Left ventricle myocardium inferior (tissue), 1 donor: ENCODE data around the gene ARL15. TPM values are rescaled to one million over a fixed set of nuclear protein-coding genes. Genes with fewer than 3 reads are reported as not detected.
A peak's percentile ranks its signal among the peaks of the same experiment; 100 is the strongest.

Experiments used
- DNase-seq: peaks from one replicate; pipeline ENCODE4 v3.0.0-alpha.2; 2020
- H3K27ac ChIP-seq: fragments of 200-600 bp; replicated peaks from 2 replicates; pipeline ENCODE4 v1.8.0; 2021
- H3K27me3 ChIP-seq: fragments of 200-600 bp; 2 replicates; pipeline ENCODE4 v1.8.0; 2021; ENCODE audit warnings: low read depth
- H3K36me3 ChIP-seq: fragments of 200-600 bp; 2 replicates; pipeline ENCODE4 v1.8.0; 2021
- H3K4me1 ChIP-seq: fragments of 200-600 bp; 2 replicates; pipeline ENCODE4 v1.8.0; 2021
- H3K4me3 ChIP-seq: fragments of 200-600 bp; 2 replicates; pipeline ENCODE4 v1.8.0; 2021; ENCODE audit warnings: mild to moderate bottlenecking, moderate library complexity
- H3K9me3 ChIP-seq: fragments of 200-600 bp; replicated peaks from 2 replicates; pipeline ENCODE4 v1.8.0; 2021
- CTCF ChIP-seq: fragments of 200-600 bp; IDR thresholded peaks from 2 replicates; pipeline ENCODE4 v1.8.0; 2021; ENCODE audit warnings: antibody characterized with exemption, mild to moderate bottlenecking, borderline replicate concordance
- intact Hi-C: fragments of 100-400 bp; cut with micrococcal nuclease; formaldehyde crosslinking; loops from one replicate; pipeline ENCODE4 v1.11.0; 2022
- total RNA-seq: library from RNA; stranded (reverse); fragmentation: NEBNext Ultra II Directional; extraction: Animal tissue kit (Norgen Biotek cat#: 25700); gene quantifications from one replicate; pipeline ENCODE4 v1.2.1, GENCODE V29; 2021
- donor health status: DM: no; HTN: yes; CAD: no; lungs with severe emphysema.

The ARL15 gene
- total RNA-seq, 1 donor from 2014 or later, result 18.2 TPM

DNA sequence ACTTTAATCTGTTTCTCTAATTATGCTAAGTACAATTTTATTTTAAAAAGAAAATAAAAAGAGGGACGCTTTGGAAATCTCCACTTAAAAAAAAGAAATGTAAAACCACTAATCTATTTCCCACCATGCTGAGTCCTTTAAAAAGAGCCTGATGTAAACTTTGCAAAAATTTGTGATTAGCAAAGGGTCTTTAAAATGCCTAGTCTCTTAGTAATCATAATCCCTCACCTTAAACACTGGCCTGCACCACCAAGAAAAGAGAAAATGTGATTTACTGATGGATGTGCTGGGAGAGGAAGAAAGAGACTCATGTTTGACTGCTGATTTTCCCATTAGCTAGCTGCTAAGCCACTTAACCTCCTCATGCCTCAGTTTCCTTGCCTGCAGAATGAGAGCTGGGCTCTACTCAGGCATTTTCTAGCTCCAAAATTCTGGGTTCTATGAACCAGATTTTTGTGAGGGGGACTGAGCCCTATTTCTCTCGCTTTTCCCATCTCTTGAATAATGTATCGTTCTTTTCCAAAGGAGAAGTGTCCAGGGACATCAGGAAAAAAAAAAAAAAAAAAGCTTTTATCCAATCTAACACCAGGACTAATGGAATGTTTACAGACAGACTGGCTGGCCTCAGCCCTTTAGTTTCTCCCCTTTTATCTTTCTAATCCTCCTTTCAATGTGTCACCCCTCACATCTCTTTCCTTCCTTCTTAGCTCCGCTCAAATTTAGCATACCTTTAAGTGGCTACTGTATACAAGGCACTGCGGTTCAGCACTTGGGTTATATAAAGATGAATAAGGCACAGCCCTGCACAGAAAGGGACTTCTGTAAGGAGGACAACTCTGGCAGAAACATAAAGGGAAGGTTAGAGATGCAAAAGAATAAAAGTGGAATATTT lies 312.4 kb downstream of the ARL15 start:
- intact Hi-C loops, result no loop called here
- DNase-seq, result no peak
- Histone ChIP-seq H3K4me3 (no peak overlapping the region), H3K9me3 (no peaks in the 10 kb centered on the region), H3K36me3 (no peaks in the 10 kb centered on the region), H3K4me1 (peaks cover 12% of the 10 kb centered on the region), H3K27ac (no peak overlapping the region), H3K27me3 (no peaks in the 10 kb centered on the region)
- no peak for TF ChIP-seq CTCF

DNA sequence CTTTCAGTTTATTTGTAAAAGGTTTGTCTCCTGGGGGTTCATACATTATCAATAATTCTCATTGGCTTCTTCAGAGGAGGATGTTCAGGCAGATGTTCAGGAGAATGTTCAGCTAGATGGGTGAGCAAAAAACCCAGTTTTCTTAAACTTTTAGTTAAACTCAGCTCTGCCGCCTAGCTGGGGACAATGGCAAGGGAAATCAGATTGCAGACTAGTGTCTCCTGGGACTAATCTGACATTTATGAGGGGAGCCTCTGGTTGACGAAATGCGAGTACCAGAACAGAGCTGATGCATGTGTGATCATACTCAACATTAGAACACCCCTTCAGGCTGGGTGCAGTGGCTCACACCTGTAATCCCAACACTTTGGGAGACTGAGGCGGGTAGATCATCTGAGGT lies 314.4 kb downstream of the ARL15 start:
- Histone ChIP-seq H3K27me3 (no peaks in the 10 kb centered on the region), H3K27ac (no peak overlapping the region), H3K4me1 (no peaks in the 10 kb centered on the region), H3K4me3 (no peak overlapping the region), H3K36me3 (no peaks in the 10 kb centered on the region), H3K9me3 (no peaks in the 10 kb centered on the region)
- DNase-seq, result no peak
- no peak for TF ChIP-seq CTCF
- intact Hi-C loops, result no loop called here

DNA sequence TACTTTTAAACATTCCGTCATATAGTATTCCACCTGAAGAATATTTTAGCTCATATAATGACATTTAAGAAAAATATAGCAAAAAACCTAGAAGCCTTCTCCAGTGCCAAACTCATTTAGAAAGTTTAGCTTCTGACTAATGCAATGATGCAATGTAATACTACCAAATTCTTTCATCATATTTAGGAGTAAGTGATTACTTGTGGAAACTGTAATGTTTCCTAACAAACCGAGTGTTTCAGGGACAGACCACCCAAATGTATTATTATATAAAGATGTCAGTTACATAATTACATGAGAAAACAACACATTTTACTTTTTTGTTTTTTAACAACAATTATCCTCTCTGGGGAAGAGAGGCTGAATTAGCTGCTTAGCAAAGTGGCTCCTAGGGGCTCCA lies 316.2 kb downstream of the ARL15 start:
- intact Hi-C loops, result no loop called here
- TF ChIP-seq CTCF, result no peak
- Histone ChIP-seq H3K27ac (no peak overlapping the region), H3K4me1 (no peaks in the 10 kb centered on the region), H3K36me3 (no peaks in the 10 kb centered on the region), H3K4me3 (no peak overlapping the region), H3K9me3 (no peaks in the 10 kb centered on the region), H3K27me3 (no peaks in the 10 kb centered on the region)
- DNase-seq, result no peak

DNA sequence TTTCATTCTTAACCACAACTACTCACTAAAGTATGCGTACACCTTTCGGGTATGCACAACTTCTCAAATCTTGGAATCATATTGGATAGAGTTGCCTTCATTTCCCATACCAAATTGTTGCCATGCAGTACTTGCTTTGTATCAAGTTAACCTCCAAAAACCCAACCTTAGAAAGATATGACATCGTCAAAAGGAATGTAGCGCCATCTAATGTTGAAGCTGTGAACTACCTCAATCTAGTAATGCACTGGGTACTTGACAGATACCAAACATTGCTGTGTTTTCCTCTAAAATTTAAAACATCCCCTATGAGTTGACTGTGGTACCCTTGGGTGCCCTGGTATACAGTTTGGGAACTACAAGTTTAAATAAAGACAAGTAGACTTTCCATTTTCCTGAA lies 318.4 kb downstream of the ARL15 start:
- Histone ChIP-seq H3K27ac (no peak overlapping the region), H3K27me3 (no peaks in the 10 kb centered on the region), H3K4me1 (no peaks in the 10 kb centered on the region), H3K9me3 (no peaks in the 10 kb centered on the region), H3K36me3 (no peaks in the 10 kb centered on the region), H3K4me3 (no peak overlapping the region)
- peak; percentile 55 for TF ChIP-seq CTCF
- DNase-seq, result no peak
- intact Hi-C loops, result no loop called here

- Histone ChIP-seq H3K36me3 (no peaks in the 10 kb centered on the region), H3K9me3 (peaks cover 2% of the 10 kb centered on the region), H3K4me1 (no peaks in the 10 kb centered on the region), H3K4me3 (no peak overlapping the region), H3K27me3 (no peaks in the 10 kb centered on the region), H3K27ac (no peak overlapping the region)
- TF ChIP-seq CTCF, result no peak
- intact Hi-C loops, result no loop called here
- DNase-seq, result no peak
Measured at GRCh38 chr5:53987101-53987500, 323.3 kb downstream of the ARL15 start.
